ENCODE data around the gene WSCD2.

WSCD2 gene

GRCh38 chr12:108172033-108172432 lies 42.9 kb downstream of the WSCD2 start:
- TF ChIP-seq CTCF (IDR thresholded peaks at IDR 0.05; ENCODE audit: extremely low read depth, insufficient read depth, missing control alignments) = no peak
- in situ Hi-C loops (cut with MboI; ENCODE audit: low pct_unique_long_range_greater_than_20kb, low sequenced_read_pairs, unreplicated experiment) = no loop called here
- no peak for DNase-seq (ENCODE audit: low spot score)

- TF ChIP-seq CTCF (IDR thresholded peaks at IDR 0.05; ENCODE audit: extremely low read depth, insufficient read depth, missing control alignments) = no peak
Observed at GRCh38 chr12:108173160-108173559, 44.1 kb downstream of the WSCD2 start.

GRCh38 chr12:108173892-108174291 lies 44.8 kb downstream of the WSCD2 start:
- TF ChIP-seq CTCF (IDR thresholded peaks at IDR 0.05; ENCODE audit: extremely low read depth, insufficient read depth, missing control alignments) = no peak
- no peak for DNase-seq (ENCODE audit: low spot score)
- in situ Hi-C loops (cut with MboI; ENCODE audit: low pct_unique_long_range_greater_than_20kb, low sequenced_read_pairs, unreplicated experiment) = no loop called here

More at GRCh38 chr12:108173160-108173559, 44.1 kb downstream of the WSCD2 start:
- in situ Hi-C loops (cut with MboI; ENCODE audit: low pct_unique_long_range_greater_than_20kb, low sequenced_read_pairs, unreplicated experiment) = no loop called here
- no peak for DNase-seq (ENCODE audit: low spot score)

GRCh38 chr12:108174641-108175040 lies 45.6 kb downstream of the WSCD2 start:
- DNase-seq (ENCODE audit: low spot score) = no peak
- no peak for TF ChIP-seq CTCF (IDR thresholded peaks at IDR 0.05; ENCODE audit: extremely low read depth, insufficient read depth, missing control alignments)
- in situ Hi-C loops (cut with MboI; ENCODE audit: low pct_unique_long_range_greater_than_20kb, low sequenced_read_pairs, unreplicated experiment) = no loop called here

GRCh38 chr12:108175310-108175709 lies 46.2 kb downstream of the WSCD2 start:
- no peak for DNase-seq (ENCODE audit: low spot score)
- TF ChIP-seq CTCF (IDR thresholded peaks at IDR 0.05; ENCODE audit: extremely low read depth, insufficient read depth, missing control alignments) = no peak
- in situ Hi-C loops (cut with MboI; ENCODE audit: low pct_unique_long_range_greater_than_20kb, low sequenced_read_pairs, unreplicated experiment) = no loop called here

GRCh38 chr12:108176292-108176691 lies 47.2 kb downstream of the WSCD2 start:
- in situ Hi-C loops (cut with MboI; ENCODE audit: low pct_unique_long_range_greater_than_20kb, low sequenced_read_pairs, unreplicated experiment) = no loop called here
- TF ChIP-seq CTCF (IDR thresholded peaks at IDR 0.05; ENCODE audit: extremely low read depth, insufficient read depth, missing control alignments) = no peak

GRCh38 chr12:108177131-108177530 lies 48.0 kb downstream of the WSCD2 start:
- no peak for DNase-seq (ENCODE audit: low spot score)
- no peak for TF ChIP-seq CTCF (IDR thresholded peaks at IDR 0.05; ENCODE audit: extremely low read depth, insufficient read depth, missing control alignments)
- in situ Hi-C loops (cut with MboI; ENCODE audit: low pct_unique_long_range_greater_than_20kb, low sequenced_read_pairs, unreplicated experiment) = no loop called here

More at GRCh38 chr12:108176292-108176691, 47.2 kb downstream of the WSCD2 start:
- no peak for DNase-seq (ENCODE audit: low spot score)
